GM12874 (cell line): Measurements from ENCODE around the gene RELA.

ENCODE experiments used
- CTCF ChIP-seq: IDR thresholded peaks from 2 replicates; pipeline ENCODE4 v1.5.1; 2011; ENCODE audit warnings: low read depth, mild to moderate bottlenecking, control low read depth, low read length, moderate library complexity; ENCODE audit not compliant: insufficient read depth

RELA gene

GRCh38 chr11:65651589-65652510 is 10.9 kb downstream of the RELA start:
- TF ChIP-seq CTCF = no peak

- TF ChIP-seq CTCF = no peak
Observed at GRCh38 chr11:65651339-65651588, 11.5 kb downstream of the RELA start.

GRCh38 chr11:65650547-65651338 is 12.0 kb downstream of the RELA start:
- no peak for TF ChIP-seq CTCF

- TF ChIP-seq CTCF = no peak
Observed at GRCh38 chr11:65649656-65650546, 12.8 kb downstream of the RELA start.

GRCh38 chr11:65648997-65649493 is 13.7 kb downstream of the RELA start:
- TF ChIP-seq CTCF = no peak

- TF ChIP-seq CTCF = no peak
Observed at GRCh38 chr11:65646958-65647701, 15.6 kb downstream of the RELA start.
